IPS-NIHi7 (cell line): ENCODE results near the gene MBD3.
"Not testable (repeated sequence)": the region's sequence is repeated elsewhere in the genome, so short reads cannot be mapped to it uniquely, and the experiment has no call there.

Experiments used
- DNase-seq: peaks from one replicate; pipeline ENCODE4 v3.0.0; 2012; ENCODE audit warnings: mixed read lengths; ENCODE audit errors: extremely low spot score

MBD3 gene

GRCh38 chr19:1539749-1540148, 52.9 kb downstream of the MBD3 start:
- DNase-seq: not testable (repeated sequence)

DNA sequence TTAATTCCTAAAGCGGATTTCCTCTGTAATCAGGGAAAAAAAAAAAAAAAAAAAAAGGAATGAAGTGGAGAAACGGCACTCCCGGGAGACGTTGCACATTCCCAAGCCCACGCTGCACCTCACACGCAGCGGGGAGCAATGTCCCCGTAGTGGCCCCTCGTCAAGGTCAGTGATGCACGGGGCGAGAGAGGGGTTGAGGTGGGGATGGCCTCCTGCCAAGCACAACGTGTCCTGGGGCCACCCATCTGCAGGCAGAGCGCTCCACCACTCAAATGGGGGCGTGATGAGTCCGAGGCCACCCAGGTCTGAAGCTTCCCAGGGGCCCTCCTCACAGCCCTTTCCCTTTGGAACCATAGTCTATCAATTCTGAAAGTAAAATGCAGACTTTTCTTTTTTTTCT, 53.7 kb downstream of the MBD3 start:
- no peak for DNase-seq

DNA sequence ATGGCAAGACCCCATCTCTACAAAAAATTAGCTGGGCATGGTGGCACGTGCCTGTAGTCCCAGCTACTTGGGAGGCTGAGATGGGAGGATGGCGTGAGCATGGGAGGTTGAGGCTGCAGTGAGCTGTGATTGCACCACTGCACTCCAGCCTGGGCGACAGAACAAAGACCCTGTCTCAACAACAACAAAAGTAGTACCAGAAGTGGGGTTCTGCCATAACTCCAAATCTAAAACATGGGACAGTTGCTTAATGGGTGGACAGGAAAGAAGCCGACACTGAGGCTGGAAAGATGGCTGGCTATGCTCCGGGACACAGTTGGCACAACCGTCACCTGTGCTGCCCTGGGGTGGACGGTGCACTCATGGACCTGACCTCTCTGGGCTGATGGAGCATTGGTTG, 57.0 kb downstream of the MBD3 start:
- DNase-seq: not testable (repeated sequence)

DNA sequence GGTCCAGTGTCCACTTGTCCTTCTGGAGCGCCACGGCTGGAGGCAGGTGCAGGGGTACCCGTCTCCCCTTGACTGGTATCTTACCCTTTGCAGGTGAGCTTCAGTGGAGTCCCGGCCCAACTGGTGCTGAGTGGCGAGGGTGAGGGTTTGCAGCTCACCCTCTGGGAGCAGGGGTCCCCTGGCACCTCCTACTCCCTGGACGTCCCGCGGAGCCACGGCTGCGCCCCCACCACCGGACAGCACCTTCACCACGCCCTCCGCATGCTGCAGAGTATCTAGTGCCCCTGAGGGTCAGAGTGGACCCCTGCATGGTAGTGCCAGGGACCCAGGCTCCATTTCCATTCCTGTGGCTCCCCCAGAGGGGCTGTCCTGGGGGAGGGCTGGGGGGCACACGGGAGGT, 57.7 kb downstream of the MBD3 start:
- DNase-seq: no peak

DNA sequence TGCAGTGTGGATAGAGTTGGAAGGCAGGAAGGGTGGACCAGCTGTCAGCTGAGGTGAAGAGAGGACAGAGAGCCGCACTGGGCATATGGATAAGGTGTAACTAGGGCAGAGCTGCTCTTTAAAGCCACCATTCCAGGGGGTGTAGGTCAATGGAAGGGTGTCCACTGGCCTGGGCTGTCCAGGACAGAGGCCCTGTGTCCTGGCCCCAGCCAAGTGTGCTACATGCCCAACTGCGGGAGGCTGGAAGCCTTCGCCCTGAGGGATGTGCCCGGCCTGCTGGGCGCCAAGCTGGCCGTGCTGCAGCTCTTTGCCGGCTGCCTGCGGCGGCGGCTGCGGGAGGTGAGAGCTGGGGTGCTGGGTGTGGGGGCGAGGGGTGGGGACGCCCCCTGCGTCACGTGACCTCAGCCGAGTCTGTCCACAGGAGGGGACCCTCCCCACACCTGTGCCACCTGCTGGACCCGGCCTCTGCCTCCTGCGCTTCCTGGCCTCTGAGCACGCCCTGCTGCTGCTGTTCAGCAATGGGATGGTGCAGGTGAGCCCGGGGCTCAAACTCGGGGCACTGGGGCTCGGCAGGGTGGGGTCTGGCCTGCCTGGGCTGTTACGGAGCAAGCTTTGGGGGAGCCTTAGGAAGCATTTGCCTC, 59.0 kb downstream of the MBD3 start:
- no peak for DNase-seq

GRCh38 chr19:1532003-1532402, 60.7 kb downstream of the MBD3 start:
- DNase-seq: no peak

GRCh38 chr19:1531587-1531986, 61.1 kb downstream of the MBD3 start:
- DNase-seq: no peak

GRCh38 chr19:1530856-1531255, 61.8 kb downstream of the MBD3 start:
- DNase-seq: not testable (repeated sequence)

DNA sequence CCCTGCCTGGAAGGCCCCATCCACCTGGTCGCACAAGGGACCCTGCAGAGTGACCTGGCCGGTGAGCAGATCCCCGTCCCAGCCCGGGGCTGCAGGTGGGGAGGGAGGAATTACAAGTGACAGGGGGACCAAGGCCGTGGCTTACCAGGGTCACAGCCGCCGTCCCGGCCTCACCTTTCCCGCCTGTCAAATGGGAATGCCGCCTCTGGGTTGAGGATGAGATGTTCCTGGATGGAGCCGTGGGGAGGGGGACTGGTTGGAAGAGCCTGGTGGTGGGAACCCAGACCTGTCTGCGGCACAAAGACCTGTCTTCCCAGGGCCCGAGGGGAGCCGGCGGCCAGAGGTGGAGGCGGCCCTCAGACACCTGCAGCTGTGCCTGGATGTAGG, 63.2 kb downstream of the MBD3 start:
- no peak for DNase-seq

DNA sequence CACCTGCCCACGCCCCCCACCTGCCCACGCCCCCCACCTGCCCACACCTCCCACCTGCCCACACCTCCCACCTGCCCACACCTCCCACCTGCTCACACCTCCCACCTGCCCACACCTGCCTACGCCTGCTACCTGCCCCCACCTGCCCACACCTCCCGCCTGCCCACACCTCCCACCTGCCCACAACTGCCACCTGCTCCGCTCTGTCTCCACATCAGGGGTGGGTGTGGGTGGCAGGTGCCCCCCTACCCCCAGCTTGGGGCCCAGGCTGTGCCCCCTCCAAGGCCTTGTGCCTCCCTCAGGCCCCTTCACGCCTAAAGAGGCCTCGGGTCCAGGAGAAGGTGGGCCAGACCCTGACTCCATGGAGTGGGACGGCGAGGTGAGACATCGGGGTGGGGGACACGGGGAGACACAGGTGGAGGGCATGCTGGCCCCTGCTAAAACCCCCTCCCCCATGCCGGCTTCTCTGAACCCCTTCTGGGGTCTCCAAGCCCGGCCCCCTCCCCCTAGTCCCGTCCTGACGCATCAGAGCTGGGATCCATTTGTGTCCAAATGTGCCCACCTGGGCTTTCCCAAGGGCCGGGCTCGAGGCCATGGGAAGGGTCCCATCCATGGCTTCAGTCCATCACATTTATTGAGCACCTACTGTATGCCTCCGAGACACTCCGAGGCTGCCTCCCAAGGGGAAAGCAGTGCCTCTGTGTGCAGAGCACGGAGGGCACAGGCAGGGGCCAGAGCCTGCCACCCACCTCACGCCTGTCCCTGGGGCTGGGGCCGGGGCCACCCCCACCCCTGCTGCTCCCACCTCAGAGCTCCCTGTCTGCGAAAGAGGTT, 63.9 kb downstream of the MBD3 start:
- no peak for DNase-seq

- DNase-seq: no peak
These were observed 64.9 kb downstream of the MBD3 start for GRCh38 chr19:1527650-1528309.

DNA sequence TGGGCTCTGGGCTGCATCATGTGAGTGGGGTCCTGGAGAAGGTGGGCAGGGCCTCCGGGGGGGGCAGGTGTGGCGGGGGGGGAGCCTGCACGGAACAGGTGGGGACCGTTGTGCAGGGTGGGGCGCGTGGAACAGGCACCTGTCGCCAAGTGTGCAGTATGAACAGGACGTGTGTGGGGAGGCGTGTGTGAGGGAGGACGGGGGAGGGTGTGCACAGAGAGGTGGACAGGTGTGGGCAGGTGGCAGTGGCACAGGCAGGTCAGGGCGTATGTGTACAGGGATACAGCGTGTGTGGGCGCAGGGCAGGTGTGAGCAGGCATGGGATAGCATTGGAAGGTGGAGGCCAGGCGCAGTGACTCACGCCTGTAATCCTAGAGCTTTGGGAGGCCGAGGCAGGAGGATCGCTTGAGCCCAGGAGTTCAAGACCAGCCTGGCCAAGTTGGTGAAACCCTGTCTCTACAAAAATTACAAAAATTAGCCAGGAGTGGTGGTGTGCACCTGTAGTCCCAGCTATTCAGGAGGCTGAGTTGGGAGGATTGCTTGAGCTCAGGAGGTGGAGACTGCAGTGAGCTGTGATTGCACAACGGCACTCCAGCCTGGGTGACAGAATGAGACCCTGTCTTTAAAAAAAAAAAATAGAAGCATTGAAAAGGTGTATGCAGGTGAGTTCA, 65.6 kb downstream of the MBD3 start:
- no peak for DNase-seq

GRCh38 chr19:1526066-1526778, 66.4 kb downstream of the MBD3 start:
- DNase-seq: no peak

- DNase-seq: no peak
These were observed 67.3 kb downstream of the MBD3 start for GRCh38 chr19:1525343-1525742.

GRCh38 chr19:1524972-1525325, 67.7 kb downstream of the MBD3 start:
- no peak for DNase-seq

- no peak for DNase-seq
These were observed 68.2 kb downstream of the MBD3 start for GRCh38 chr19:1524287-1524971.
